ENCODE measurements around the gene HDGF. TPM values are rescaled to one million over a fixed set of nuclear protein-coding genes. Genes with fewer than 3 reads are reported as not detected.

Gene HDGF
- total and polyA plus RNA-seq, 9 of the 15 experiments (the other 6 are each of a cell fraction or from before 2014, with no cell fraction given): 38.8 to 601 (median 400) TPM

DNA sequence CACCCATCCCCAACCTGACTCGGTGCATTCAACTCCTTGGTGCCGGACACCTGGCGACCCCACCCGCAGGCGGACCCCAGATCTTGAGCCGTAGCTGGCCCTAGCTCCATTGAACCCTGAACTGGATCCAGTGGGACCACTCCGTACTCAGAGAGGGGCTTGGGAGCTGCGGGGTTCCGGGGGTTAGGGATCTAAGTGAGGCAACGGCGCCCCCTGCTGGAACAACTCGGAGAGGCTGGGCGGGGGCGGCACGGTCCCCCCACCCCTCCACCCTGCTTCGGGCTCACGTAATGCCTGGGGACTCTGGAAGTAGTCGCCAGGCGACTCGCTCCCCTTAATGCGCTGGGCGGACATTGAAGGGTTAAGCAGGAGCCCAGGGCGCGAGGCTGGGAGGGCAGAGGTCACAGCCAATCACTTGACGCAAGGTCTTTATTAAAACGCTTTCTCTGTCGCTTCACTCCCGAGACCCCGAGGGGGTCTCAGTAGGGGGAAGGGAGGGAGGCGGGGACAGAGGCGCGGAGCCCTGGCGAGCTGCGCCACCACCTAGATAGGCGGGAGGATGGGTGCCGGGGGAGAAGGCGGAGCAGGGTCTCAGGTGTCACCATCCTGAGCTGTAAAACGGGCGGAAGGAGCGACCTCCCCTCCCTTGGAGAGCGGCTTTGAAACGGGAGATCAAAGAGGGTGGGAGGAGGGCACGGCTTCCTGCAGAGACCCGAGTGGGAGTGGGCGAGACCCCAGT is 45.4 kb downstream of the HDGF start (continued):
- TF ChIP-seq, protein P1, sequence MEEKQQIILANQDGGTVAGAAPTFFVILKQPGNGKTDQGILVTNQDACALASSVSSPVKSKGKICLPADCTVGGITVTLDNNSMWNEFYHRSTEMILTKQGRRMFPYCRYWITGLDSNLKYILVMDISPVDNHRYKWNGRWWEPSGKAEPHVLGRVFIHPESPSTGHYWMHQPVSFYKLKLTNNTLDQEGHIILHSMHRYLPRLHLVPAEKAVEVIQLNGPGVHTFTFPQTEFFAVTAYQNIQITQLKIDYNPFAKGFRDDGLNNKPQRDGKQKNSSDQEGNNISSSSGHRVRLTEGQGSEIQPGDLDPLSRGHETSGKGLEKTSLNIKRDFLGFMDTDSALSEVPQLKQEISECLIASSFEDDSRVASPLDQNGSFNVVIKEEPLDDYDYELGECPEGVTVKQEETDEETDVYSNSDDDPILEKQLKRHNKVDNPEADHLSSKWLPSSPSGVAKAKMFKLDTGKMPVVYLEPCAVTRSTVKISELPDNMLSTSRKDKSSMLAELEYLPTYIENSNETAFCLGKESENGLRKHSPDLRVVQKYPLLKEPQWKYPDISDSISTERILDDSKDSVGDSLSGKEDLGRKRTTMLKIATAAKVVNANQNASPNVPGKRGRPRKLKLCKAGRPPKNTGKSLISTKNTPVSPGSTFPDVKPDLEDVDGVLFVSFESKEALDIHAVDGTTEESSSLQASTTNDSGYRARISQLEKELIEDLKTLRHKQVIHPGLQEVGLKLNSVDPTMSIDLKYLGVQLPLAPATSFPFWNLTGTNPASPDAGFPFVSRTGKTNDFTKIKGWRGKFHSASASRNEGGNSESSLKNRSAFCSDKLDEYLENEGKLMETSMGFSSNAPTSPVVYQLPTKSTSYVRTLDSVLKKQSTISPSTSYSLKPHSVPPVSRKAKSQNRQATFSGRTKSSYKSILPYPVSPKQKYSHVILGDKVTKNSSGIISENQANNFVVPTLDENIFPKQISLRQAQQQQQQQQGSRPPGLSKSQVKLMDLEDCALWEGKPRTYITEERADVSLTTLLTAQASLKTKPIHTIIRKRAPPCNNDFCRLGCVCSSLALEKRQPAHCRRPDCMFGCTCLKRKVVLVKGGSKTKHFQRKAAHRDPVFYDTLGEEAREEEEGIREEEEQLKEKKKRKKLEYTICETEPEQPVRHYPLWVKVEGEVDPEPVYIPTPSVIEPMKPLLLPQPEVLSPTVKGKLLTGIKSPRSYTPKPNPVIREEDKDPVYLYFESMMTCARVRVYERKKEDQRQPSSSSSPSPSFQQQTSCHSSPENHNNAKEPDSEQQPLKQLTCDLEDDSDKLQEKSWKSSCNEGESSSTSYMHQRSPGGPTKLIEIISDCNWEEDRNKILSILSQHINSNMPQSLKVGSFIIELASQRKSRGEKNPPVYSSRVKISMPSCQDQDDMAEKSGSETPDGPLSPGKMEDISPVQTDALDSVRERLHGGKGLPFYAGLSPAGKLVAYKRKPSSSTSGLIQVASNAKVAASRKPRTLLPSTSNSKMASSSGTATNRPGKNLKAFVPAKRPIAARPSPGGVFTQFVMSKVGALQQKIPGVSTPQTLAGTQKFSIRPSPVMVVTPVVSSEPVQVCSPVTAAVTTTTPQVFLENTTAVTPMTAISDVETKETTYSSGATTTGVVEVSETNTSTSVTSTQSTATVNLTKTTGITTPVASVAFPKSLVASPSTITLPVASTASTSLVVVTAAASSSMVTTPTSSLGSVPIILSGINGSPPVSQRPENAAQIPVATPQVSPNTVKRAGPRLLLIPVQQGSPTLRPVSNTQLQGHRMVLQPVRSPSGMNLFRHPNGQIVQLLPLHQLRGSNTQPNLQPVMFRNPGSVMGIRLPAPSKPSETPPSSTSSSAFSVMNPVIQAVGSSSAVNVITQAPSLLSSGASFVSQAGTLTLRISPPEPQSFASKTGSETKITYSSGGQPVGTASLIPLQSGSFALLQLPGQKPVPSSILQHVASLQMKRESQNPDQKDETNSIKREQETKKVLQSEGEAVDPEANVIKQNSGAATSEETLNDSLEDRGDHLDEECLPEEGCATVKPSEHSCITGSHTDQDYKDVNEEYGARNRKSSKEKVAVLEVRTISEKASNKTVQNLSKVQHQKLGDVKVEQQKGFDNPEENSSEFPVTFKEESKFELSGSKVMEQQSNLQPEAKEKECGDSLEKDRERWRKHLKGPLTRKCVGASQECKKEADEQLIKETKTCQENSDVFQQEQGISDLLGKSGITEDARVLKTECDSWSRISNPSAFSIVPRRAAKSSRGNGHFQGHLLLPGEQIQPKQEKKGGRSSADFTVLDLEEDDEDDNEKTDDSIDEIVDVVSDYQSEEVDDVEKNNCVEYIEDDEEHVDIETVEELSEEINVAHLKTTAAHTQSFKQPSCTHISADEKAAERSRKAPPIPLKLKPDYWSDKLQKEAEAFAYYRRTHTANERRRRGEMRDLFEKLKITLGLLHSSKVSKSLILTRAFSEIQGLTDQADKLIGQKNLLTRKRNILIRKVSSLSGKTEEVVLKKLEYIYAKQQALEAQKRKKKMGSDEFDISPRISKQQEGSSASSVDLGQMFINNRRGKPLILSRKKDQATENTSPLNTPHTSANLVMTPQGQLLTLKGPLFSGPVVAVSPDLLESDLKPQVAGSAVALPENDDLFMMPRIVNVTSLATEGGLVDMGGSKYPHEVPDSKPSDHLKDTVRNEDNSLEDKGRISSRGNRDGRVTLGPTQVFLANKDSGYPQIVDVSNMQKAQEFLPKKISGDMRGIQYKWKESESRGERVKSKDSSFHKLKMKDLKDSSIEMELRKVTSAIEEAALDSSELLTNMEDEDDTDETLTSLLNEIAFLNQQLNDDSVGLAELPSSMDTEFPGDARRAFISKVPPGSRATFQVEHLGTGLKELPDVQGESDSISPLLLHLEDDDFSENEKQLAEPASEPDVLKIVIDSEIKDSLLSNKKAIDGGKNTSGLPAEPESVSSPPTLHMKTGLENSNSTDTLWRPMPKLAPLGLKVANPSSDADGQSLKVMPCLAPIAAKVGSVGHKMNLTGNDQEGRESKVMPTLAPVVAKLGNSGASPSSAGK (IDR thresholded peaks at IDR 0.05): no peak
- TF ChIP-seq ZNF174 (CRISPR knock-in tag; IDR thresholded peaks at IDR 0.05) (no peak), FIP1L1 (IDR thresholded peaks at IDR 0.05; ENCODE audit: low read depth, low read length, poor library complexity, severe bottlenecking) (peak; percentile 62), ZSCAN29 (IDR thresholded peaks at IDR 0.05) (no peak), ZNF507 (tag; conservative IDR thresholded peaks at IDR 0.05) (no peak), ETV5 (CRISPR knock-in tag; IDR thresholded peaks at IDR 0.05; ENCODE audit: low read depth) (0 out of 2 replicates have a peak, but pooled peaks have one; percentile 32), YBX1 (IDR thresholded peaks at IDR 0.05) (no peak), E4F1 (CRISPR knock-in tag; IDR thresholded peaks at IDR 0.05; ENCODE audit: borderline replicate concordance) (no peak), NR2F6 (CRISPR knock-in tag; IDR thresholded peaks at IDR 0.05) (0 out of 2 replicates have a peak, but pooled peaks have one; percentile 31), HDAC1 (IDR thresholded peaks at IDR 0.05) (peak in 1 of 2 experiments; percentile 61; a peak in 2 of 4 replicates), ZNF184 (CRISPR knock-in tag; IDR thresholded peaks at IDR 0.05) (no peak)
- TF ChIP-seq, protein P2, sequence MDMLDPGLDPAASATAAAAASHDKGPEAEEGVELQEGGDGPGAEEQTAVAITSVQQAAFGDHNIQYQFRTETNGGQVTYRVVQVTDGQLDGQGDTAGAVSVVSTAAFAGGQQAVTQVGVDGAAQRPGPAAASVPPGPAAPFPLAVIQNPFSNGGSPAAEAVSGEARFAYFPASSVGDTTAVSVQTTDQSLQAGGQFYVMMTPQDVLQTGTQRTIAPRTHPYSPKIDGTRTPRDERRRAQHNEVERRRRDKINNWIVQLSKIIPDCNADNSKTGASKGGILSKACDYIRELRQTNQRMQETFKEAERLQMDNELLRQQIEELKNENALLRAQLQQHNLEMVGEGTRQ (CRISPR knock-in tag; IDR thresholded peaks at IDR 0.05): no peak

All from K562 (cell line).